Measurements from ENCODE around the gene SOX13. TPM values are rescaled to one million over a fixed set of nuclear protein-coding genes. Genes with fewer than 3 reads are reported as not detected.
A peak's percentile ranks its signal among the peaks of the same experiment; 100 is the strongest.

Gene SOX13
- total RNA-seq, 1 experiment from 2014 or later, result 81.9 TPM

- peak; percentile 6 for ATAC-seq
- POLR2A ChIA-PET (ENCODE audit: unreplicated experiment), result no interaction called here
Observed at GRCh38 chr1:204130178-204130577, 57.3 kb downstream of the SOX13 start.

GRCh38 chr1:204130981-204131892 lies 58.3 kb downstream of the SOX13 start:
- DNase-seq (peak; percentile 99), ATAC-seq (peak; percentile 49)
- no peak overlapping the region; the same call in 1 of the 2 replicates for H2AFZ ChIP-seq (ENCODE audit: low read length)
- TF ChIP-seq EZH2 (IDR thresholded peaks at IDR 0.05; ENCODE audit: low read length, unreplicated experiment), result no peak
- peak; percentile 42; the same call in 1 of the 2 replicates for TF ChIP-seq CTCF (conservative IDR thresholded peaks at IDR 0.05; ENCODE audit: low read depth, low read length)
- no peak for TF ChIP-seq EZH2phosphoT487 (IDR thresholded peaks at IDR 0.05; ENCODE audit: borderline replicate concordance, low read length)
- H3K27ac ChIP-seq (ENCODE audit: low read length), result peak overlapping the region; percentile 88
- H4K20me1 ChIP-seq (ENCODE audit: low read length), result no peaks in the 10 kb centered on the region
- no peaks in the 10 kb centered on the region for H3K27me3 ChIP-seq (ENCODE audit: low read length)
- intact Hi-C loops (cut with micrococcal nuclease), result loop anchor here (2.0 kb wide), 2 partner anchors 22 to 68 kb away; partner anchors contain the start of gene ETNK2
- no peaks in the 10 kb centered on the region for H3K9me2 ChIP-seq (replicated peaks; ENCODE audit: low read length)
- H3K4me1 ChIP-seq (ENCODE audit: insufficient read depth, low read length), result peaks cover 57% of the 10 kb centered on the region
- no peaks in the 10 kb centered on the region for H3K9me3 ChIP-seq (ENCODE audit: low read length)
- ChIA-PET CTCF (interaction anchor here (3.8 kb wide), 1 partner anchor 260 kb away, joined by 55 read pairs; no protein-coding TSS in a partner anchor), POLR2A (ENCODE audit: unreplicated experiment) (interaction anchor here (0.6 kb wide), 1 partner anchor 21 kb away, joined by 4 read pairs; no protein-coding TSS in a partner anchor)
- H3K4me2 ChIP-seq (ENCODE audit: low read length), result peak overlapping the region; percentile 65
- BruUV-seq (replicated peaks), result TSS peak; percentile 4
- H3K4me3 ChIP-seq (ENCODE audit: low read length), result no peak overlapping the region
- H3F3A ChIP-seq (ENCODE audit: low read length, unreplicated experiment), result no peaks in the 10 kb centered on the region
- peaks cover 18% of the 10 kb centered on the region for H3K36me3 ChIP-seq (ENCODE audit: low read depth, low read length)
- peak overlapping the region; percentile 45 for H3K9ac ChIP-seq (ENCODE audit: low read length)
- H3K79me2 ChIP-seq (ENCODE audit: low read length), result no peaks in the 10 kb centered on the region

More at GRCh38 chr1:204130178-204130577, 57.3 kb downstream of the SOX13 start:
- H3K9me2 ChIP-seq (replicated peaks; ENCODE audit: low read length), result no peaks in the 10 kb centered on the region
- H3K27me3 ChIP-seq (ENCODE audit: low read length), result no peaks in the 10 kb centered on the region
- H3K36me3 ChIP-seq (ENCODE audit: low read depth, low read length), result peaks cover 18% of the 10 kb centered on the region
- H3K4me1 ChIP-seq (ENCODE audit: insufficient read depth, low read length), result peaks cover 57% of the 10 kb centered on the region
- H2AFZ ChIP-seq (ENCODE audit: low read length), result no peak overlapping the region
- H3K9me3 ChIP-seq (ENCODE audit: low read length), result no peaks in the 10 kb centered on the region
- no peaks in the 10 kb centered on the region for H3F3A ChIP-seq (ENCODE audit: low read length, unreplicated experiment)
- peak overlapping the region; percentile 88 for H3K27ac ChIP-seq (ENCODE audit: low read length)
- H3K79me2 ChIP-seq (ENCODE audit: low read length), result no peaks in the 10 kb centered on the region
- H3K4me3 ChIP-seq (ENCODE audit: low read length), result no peak overlapping the region
- intact Hi-C loops (cut with micrococcal nuclease), result loop anchor here (2.0 kb wide), 2 partner anchors 23 to 69 kb away; partner anchors contain the start of gene ETNK2
- peak overlapping the region; percentile 65 for H3K4me2 ChIP-seq (ENCODE audit: low read length)
- peak overlapping the region; percentile 38; the same call in 1 of the 2 replicates for H3K9ac ChIP-seq (ENCODE audit: low read length)
- TF ChIP-seq EZH2 (IDR thresholded peaks at IDR 0.05; ENCODE audit: low read length, unreplicated experiment) (no peak), EZH2phosphoT487 (IDR thresholded peaks at IDR 0.05; ENCODE audit: borderline replicate concordance, low read length) (no peak), CTCF (conservative IDR thresholded peaks at IDR 0.05; ENCODE audit: low read depth, low read length) (no peak)
- BruUV-seq (replicated peaks), result no TSS peak
- CTCF ChIA-PET, result interaction anchor here (1.9 to 3.8 kb wide), 3 partner anchors 32 to 269 kb away, joined by 9 to 55 read pairs (median 27); partner anchors contain the start of gene SNRPE
- no peaks in the 10 kb centered on the region for H4K20me1 ChIP-seq (ENCODE audit: low read length)
- DNase-seq, result peak; percentile 51

All from PC-3 (cell line).